ENCODE results near the gene THAP7. TPM values are rescaled to one million over a fixed set of nuclear protein-coding genes. Genes with fewer than 3 reads are reported as not detected.

Gene THAP7
- total RNA-seq, 1 donor from 2014 or later: 24.3 TPM

GRCh38 chr22:20997536-20998257 is 4.2 kb downstream of the THAP7 start:
- Histone ChIP-seq H3K27me3 (ENCODE audit: low read depth) (no peaks in the 10 kb centered on the region), H3K36me3 (peaks cover 79% of the 10 kb centered on the region), H3K27ac (no peak overlapping the region), H3K4me1 (peaks cover 21% of the 10 kb centered on the region), H3K4me3 (no peak overlapping the region), H3K9me3 (no peaks in the 10 kb centered on the region)
- DNase-seq: no peak
- TF ChIP-seq CTCF (IDR thresholded peaks at IDR 0.05): no peak
- no peak for ATAC-seq
- intact Hi-C loops (cut with DNase I): no loop called here

- H3K4me1 ChIP-seq: peaks cover 21% of the 10 kb centered on the region
- no peak overlapping the region for H3K4me3 ChIP-seq
- ATAC-seq (no peak), DNase-seq (no peak)
- intact Hi-C loops (cut with DNase I): no loop called here
- TF ChIP-seq CTCF (IDR thresholded peaks at IDR 0.05): no peak
- H3K9me3 ChIP-seq: no peaks in the 10 kb centered on the region
- no peaks in the 10 kb centered on the region for H3K27me3 ChIP-seq (ENCODE audit: low read depth)
- peaks cover 87% of the 10 kb centered on the region for H3K36me3 ChIP-seq
- H3K27ac ChIP-seq: no peak overlapping the region
These were observed 5.1 kb downstream of the THAP7 start for GRCh38 chr22:20996598-20997535.

GRCh38 chr22:20996031-20996410 is 5.9 kb downstream of the THAP7 start:
- ATAC-seq (no peak), DNase-seq (no peak)
- intact Hi-C loops (cut with DNase I): no loop called here
- TF ChIP-seq CTCF (IDR thresholded peaks at IDR 0.05): no peak
- Histone ChIP-seq H3K27me3 (ENCODE audit: low read depth) (no peaks in the 10 kb centered on the region), H3K27ac (no peak overlapping the region), H3K4me1 (peaks cover 17% of the 10 kb centered on the region), H3K9me3 (no peaks in the 10 kb centered on the region), H3K36me3 (peaks cover 96% of the 10 kb centered on the region), H3K4me3 (no peak overlapping the region)

- no peak for DNase-seq
- no peak overlapping the region for H3K27ac ChIP-seq
These were observed 6.4 kb downstream of the THAP7 start for GRCh38 chr22:20995329-20996030.

More at GRCh38 chr22:20995329-20996030, 6.4 kb downstream of the THAP7 start:
- no peaks in the 10 kb centered on the region for H3K27me3 ChIP-seq (ENCODE audit: low read depth)
- intact Hi-C loops (cut with DNase I): no loop called here
- H3K9me3 ChIP-seq: no peaks in the 10 kb centered on the region
- no peak for TF ChIP-seq CTCF (IDR thresholded peaks at IDR 0.05)
- no peak for ATAC-seq
- no peak overlapping the region for H3K4me3 ChIP-seq
- H3K4me1 ChIP-seq: peaks cover 11% of the 10 kb centered on the region
- H3K36me3 ChIP-seq: peaks cover 100% of the 10 kb centered on the region

Measured in lower lobe of right lung (tissue), 2 donors.